ENCODE results near the gene GOLGA8A.
"Not testable (repeated sequence)": the region's sequence is repeated elsewhere in the genome, so short reads cannot be mapped to it uniquely, and the experiment has no call there.

Gene GOLGA8A

GRCh38 chr15:34409511-34409910 is 28.1 kb downstream of the GOLGA8A start:
- H3K27ac ChIP-seq (ENCODE audit: low read length); H3K9me3 ChIP-seq (ENCODE audit: control insufficient read depth, insufficient read depth, low read length); H3K36me3 ChIP-seq (ENCODE audit: control insufficient read depth, insufficient read depth, low read length); H3K4me1 ChIP-seq (ENCODE audit: control insufficient read depth, insufficient read depth, low read length); H3K4me3 ChIP-seq (ENCODE audit: low read length); DNase-seq (ENCODE audit: low read depth, low spot score); H3K27me3 ChIP-seq (ENCODE audit: control insufficient read depth, insufficient read depth, low read length): not testable (repeated sequence)
- no CpG with 5 or more reads among the region's 19 CpGs for WGBS (ENCODE audit: insufficient coverage, insufficient read length)

GRCh38 chr15:34408973-34409372 is 28.6 kb downstream of the GOLGA8A start:
- not testable (repeated sequence) for H3K36me3 ChIP-seq (ENCODE audit: control insufficient read depth, insufficient read depth, low read length); H3K4me1 ChIP-seq (ENCODE audit: control insufficient read depth, insufficient read depth, low read length); H3K27ac ChIP-seq (ENCODE audit: low read length); H3K4me3 ChIP-seq (ENCODE audit: low read length); H3K9me3 ChIP-seq (ENCODE audit: control insufficient read depth, insufficient read depth, low read length); H3K27me3 ChIP-seq (ENCODE audit: control insufficient read depth, insufficient read depth, low read length); DNase-seq (ENCODE audit: low read depth, low spot score)
- WGBS (ENCODE audit: insufficient coverage, insufficient read length), result no CpG with 5 or more reads among the region's 10 CpGs

- whole genome bisulfite sequencing (ENCODE audit: insufficient coverage, insufficient read length), result no CpG with 5 or more reads among the region's 3 CpGs
- H3K4me3 ChIP-seq (ENCODE audit: low read length); H3K9me3 ChIP-seq (ENCODE audit: control insufficient read depth, insufficient read depth, low read length); DNase-seq (ENCODE audit: low read depth, low spot score); H3K36me3 ChIP-seq (ENCODE audit: control insufficient read depth, insufficient read depth, low read length); H3K27ac ChIP-seq (ENCODE audit: low read length); H3K27me3 ChIP-seq (ENCODE audit: control insufficient read depth, insufficient read depth, low read length); H3K4me1 ChIP-seq (ENCODE audit: control insufficient read depth, insufficient read depth, low read length): not testable (repeated sequence)
Observed at GRCh38 chr15:34403899-34404298, 33.7 kb downstream of the GOLGA8A start.

GRCh38 chr15:34403160-34403598 is 34.4 kb downstream of the GOLGA8A start:
- H3K27ac ChIP-seq (ENCODE audit: low read length); DNase-seq (ENCODE audit: low read depth, low spot score); H3K27me3 ChIP-seq (ENCODE audit: control insufficient read depth, insufficient read depth, low read length); H3K9me3 ChIP-seq (ENCODE audit: control insufficient read depth, insufficient read depth, low read length); H3K36me3 ChIP-seq (ENCODE audit: control insufficient read depth, insufficient read depth, low read length); H3K4me3 ChIP-seq (ENCODE audit: low read length); H3K4me1 ChIP-seq (ENCODE audit: control insufficient read depth, insufficient read depth, low read length): not testable (repeated sequence)
- no CpG with 5 or more reads among the region's 4 CpGs for WGBS (ENCODE audit: insufficient coverage, insufficient read length)

GRCh38 chr15:34397637-34398259 is 39.9 kb downstream of the GOLGA8A start:
- not testable (repeated sequence) for H3K27ac ChIP-seq (ENCODE audit: low read length); H3K4me3 ChIP-seq (ENCODE audit: low read length); DNase-seq (ENCODE audit: low read depth, low spot score); H3K36me3 ChIP-seq (ENCODE audit: control insufficient read depth, insufficient read depth, low read length); H3K27me3 ChIP-seq (ENCODE audit: control insufficient read depth, insufficient read depth, low read length); H3K4me1 ChIP-seq (ENCODE audit: control insufficient read depth, insufficient read depth, low read length); H3K9me3 ChIP-seq (ENCODE audit: control insufficient read depth, insufficient read depth, low read length)
- no CpG with 5 or more reads among the region's 6 CpGs for WGBS (ENCODE audit: insufficient coverage, insufficient read length)

- DNase-seq (ENCODE audit: low read depth, low spot score); H3K9me3 ChIP-seq (ENCODE audit: control insufficient read depth, insufficient read depth, low read length); H3K36me3 ChIP-seq (ENCODE audit: control insufficient read depth, insufficient read depth, low read length); H3K27ac ChIP-seq (ENCODE audit: low read length); H3K4me3 ChIP-seq (ENCODE audit: low read length); H3K27me3 ChIP-seq (ENCODE audit: control insufficient read depth, insufficient read depth, low read length); H3K4me1 ChIP-seq (ENCODE audit: control insufficient read depth, insufficient read depth, low read length): not testable (repeated sequence)
- WGBS (ENCODE audit: insufficient coverage, insufficient read length), result no CpG with 5 or more reads among the region's 2 CpGs
Observed at GRCh38 chr15:34392981-34393380, 44.6 kb downstream of the GOLGA8A start.

- not testable (repeated sequence) for H3K27me3 ChIP-seq (ENCODE audit: control insufficient read depth, insufficient read depth, low read length); H3K4me3 ChIP-seq (ENCODE audit: low read length); H3K9me3 ChIP-seq (ENCODE audit: control insufficient read depth, insufficient read depth, low read length); H3K36me3 ChIP-seq (ENCODE audit: control insufficient read depth, insufficient read depth, low read length); H3K27ac ChIP-seq (ENCODE audit: low read length); DNase-seq (ENCODE audit: low read depth, low spot score); H3K4me1 ChIP-seq (ENCODE audit: control insufficient read depth, insufficient read depth, low read length)
- WGBS (ENCODE audit: insufficient coverage, insufficient read length), result no CpG with 5 or more reads among the region's 16 CpGs
Observed at GRCh38 chr15:34389594-34390086, 48.0 kb downstream of the GOLGA8A start.

All from iPS DF 6.9 (cell line).